NCI-H1436 (cell line): Measurements from ENCODE around the gene ABHD15.
A peak's percentile ranks its signal among the peaks of the same experiment; 100 is the strongest.

Source experiments
- DNase-seq: peaks from one replicate; lab custom pipeline; 2025; lab: John Stamatoyannopoulos, UW

The ABHD15 gene

DNA sequence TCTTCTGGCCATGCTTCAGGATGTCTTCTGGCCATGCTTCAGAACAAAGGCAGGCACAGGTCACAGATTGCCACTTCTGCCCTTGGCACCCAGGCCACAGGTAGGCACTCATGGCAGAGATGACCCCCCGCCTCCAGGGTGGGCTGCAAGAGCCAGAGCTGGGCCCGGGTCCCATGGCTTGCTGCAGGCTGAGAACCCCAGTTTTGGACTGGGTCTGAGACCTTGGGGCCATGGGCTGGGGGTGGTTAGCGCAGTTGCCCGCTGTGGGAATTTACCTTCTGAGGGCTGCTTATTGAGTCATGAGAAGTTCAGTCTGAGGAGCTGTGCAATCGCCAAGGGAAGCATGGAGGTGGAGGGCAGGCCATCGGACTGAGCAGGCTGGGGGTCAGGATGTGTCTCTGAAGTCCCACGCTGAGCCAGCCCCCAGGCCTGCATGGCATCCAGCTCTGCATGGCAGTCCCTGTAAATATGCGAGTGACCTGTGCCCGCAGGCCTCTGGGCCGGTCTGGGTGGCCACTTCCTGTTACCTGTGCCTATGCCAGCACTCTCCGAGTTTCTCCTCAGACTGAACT is 27.8 kb upstream of the ABHD15 start:
- no peak for DNase-seq

DNA sequence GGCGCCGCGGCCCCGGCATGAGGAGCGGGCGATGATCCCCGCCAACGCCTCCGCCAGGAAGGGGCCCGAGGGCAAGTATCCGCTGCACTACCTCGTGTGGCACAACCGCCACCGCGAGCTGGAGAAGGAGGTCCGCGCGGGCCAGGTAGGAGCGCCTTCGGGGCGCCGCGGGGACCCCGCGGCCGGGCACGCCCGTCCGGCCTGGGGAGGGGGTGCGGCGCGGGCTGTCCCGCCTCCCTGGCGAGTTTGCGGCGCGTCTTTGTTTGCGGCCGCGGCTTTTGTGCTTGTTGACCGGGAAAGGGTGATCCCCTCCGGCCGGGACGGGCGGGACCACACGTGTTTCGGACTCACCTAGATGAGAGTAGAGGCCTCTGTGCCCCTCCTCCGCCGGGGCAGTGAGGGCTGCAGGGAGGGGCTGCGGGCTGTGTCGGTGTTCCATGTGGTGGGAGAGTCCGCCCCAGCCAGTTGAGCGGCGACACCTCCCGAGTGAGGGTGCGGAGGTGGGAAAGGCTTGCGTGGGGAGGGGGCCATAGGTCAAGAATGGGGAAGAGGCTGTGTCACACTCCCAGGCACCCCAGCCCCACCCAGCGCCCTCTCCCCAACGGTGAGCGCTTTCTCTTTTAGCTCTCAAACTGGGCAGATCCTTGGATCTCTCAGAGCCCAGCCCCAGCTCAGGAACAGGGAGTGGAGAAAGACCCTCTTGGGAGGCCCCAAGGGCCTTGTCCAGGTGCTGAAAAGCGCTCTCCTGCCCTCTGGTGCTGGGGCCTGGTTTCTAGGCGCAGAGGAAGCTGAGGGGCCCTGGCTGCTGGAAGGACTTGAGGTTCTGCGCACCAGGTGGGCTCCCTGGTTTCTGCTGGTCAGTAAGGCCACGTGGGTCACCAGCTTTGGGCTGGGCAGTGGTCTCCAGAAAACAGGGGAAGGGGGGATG is 27.0 kb upstream of the ABHD15 start:
- DNase-seq, result peak; percentile 67

DNA sequence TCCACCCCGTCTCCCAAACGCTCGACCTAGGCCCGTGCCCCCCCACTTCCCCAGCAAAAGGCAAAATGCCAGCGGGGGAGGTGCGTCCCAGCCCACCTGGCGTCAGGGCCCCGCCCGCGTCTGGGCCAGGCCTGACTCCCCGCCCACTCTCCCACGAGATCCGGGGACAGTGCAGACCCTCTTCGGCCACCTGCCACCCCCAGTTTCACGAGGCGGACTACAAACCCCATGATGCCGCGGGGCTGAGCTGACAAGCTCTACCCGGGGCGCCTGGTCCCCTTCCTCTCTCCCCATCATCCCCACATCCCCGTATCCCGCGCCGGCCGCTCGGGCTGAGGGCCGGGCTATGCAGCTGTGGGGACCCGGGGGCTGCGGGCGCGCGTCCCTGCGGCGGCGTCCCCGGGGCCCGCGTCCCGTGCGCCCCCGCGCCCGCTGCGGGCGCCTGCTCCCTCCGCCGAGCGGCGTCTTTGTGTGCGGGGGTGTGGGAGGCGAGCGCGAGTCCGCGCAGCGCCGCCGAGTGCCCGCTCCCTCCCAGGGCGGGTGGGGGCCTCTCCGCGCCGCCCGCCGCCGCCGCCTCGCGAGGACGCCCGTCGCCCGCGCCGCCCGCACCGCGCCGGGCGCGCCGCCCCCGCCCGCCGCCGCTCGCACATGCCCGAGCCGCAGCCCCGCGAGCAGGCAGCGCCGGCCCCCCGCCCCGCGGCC is 26.2 kb upstream of the ABHD15 start, which contains the start of gene ANKRD13B:
Gene ANKRD13B (plus strand): TSS at position 283 of the 702 bp plus-strand sequence. CDS start 490 bp downstream, outside the sequence.
- peak; percentile 90 for DNase-seq

DNA sequence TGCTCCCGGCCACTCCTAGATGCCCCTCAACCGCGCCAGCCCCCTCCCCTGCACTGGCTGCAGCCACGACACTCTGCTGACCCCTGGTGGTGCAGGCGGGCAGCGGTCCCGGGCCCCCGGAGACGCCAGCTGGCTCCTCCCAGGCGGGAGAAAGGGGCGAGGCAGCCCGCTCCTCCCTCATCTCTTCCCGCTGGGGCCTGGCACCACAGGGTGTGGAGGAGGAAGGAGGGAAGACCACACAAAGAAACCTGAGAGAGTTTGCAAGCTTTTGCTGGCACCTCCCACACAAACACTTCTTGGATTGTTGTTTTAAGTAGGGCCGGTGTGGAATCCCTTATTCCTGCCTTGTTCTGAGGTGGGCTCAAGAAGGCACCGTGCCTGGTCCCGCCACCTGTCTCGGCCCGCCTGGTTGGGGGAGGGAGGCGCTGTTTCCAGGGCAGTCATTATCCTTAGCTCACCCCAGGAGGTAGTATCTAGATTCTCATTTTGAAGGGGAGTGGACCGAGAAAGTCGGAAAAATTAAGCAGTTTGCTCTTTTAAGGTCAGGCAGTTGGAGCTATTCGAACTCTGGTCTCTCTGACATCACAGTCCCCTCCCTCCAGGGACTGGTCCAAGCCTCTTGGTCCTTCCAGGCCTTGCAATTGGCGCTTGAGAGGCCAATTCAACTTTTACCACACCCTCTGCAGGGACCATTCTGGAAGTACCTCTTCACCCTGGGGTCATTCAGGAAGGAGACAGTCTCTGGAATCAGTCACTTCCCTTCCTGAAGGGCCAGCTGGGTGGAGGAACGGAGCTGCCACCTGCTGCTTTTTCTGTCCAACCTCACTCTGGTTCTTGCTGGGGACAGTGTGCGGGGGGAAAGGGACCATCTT is 25.1 kb upstream of the ABHD15 start:
- peak; percentile 95 for DNase-seq

DNA sequence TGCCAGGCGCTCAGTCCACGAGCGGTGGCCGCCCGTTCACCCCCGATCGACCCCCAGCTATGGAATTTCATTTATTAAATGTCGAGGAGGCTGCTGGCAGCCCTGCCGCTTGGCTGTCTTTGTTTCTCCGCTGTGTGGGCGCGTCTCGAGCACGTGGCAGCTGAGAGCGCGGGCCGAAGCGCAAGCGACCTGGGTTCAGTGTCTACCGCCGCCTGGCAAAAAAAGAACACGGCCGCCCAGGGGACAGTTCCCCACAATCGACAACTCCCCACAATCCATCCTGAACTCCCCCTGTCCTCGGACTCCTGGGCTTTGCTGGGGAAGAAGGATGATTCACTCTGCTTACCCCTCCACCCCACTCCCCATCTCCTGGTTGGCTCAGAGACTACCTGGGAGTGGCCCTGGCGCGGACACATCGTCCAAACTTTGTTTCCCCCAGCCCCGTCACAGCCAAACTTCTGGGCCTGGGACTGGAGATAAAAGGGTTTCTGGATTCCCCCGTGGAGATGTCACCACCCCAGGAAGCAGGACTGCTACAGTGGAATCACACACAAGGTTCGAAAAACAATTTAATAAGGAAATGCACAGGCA is 24.4 kb upstream of the ABHD15 start:
- peak; percentile 68 for DNase-seq

DNA sequence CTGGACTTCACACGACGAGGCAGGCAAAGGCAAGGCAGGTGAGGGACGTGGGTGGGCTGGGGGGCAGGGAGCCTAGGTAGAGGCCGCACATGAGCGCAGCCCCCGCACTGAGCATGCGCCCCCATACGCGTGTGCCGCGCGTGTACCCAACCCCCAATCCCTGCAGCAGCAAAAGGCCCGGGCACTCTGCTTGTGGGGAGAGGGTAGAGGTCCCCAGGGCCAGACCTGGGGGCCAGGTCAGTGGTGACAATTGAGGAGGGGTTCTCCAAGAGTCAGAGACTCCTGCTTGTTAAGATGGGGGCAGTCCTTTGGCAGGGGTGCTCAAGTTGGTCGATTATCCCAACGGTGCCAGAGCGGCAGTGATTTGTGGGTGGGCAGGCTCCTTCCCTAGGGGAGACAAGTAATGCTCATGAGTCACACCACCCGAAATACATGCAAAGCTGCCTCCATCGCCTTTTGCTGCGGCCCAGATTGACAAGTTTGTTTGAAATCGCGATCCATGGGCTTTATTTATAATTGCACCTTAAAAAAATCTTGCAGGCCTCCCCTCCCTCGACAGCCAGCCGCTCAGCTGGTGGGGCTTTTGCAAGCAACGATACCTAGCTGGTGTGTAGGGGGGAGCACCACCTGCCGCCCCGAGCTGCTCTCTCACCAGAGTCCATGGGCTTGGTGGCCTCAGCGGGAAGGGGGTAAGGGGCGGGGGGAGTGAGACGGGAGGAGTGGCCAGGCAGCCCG is 23.7 kb upstream of the ABHD15 start:
- DNase-seq, result peak; percentile 74

DNA sequence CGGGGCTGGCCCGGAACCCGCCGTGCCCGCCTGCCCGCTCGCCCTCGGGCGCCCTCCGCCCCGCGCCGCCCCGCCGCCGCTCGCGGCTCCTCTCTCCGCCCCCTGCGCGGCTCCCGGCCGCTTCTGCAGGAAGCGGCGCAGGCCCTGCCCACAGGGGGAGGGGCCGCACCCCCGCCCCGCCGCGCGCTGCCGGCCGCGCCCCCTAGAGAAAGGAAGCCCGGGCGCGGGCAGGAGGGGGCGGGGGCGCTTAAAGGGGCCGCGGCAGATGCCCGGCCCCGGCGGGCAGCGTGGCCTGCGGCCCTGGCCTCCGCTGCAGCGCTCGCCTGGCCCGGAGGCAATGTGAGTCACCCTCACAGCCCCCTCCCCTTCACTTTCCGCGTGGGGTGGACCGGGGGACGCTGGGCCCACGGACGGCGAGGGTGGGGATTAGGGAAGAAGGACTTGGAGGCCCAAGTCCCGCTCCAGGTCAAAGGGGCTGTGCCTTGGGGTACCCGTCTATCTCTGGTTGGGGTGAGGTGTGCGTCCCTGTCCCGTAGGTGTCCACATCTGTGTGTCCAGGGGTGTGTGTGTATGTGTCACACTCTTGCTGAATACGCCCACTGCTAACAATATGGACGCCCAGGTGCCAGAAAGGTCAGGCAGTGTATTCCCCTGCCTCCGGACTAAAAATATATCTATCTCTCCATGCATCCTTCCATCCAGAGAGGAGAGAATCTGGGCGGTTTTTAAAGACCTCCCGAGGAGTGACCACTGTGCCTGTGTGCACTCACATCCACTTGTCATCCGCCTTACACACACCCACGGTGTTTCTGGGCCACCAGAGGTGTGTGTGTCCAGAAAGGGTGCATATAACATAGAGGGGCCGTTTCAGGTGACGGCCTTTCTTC is 22.9 kb upstream of the ABHD15 start, which contains the start of gene GIT1:
Gene GIT1 (minus strand): TSS at position 125 of the 887 bp plus-strand sequence. CDS start 270 bp downstream, outside the sequence.
- DNase-seq, result peak; percentile 91

DNA sequence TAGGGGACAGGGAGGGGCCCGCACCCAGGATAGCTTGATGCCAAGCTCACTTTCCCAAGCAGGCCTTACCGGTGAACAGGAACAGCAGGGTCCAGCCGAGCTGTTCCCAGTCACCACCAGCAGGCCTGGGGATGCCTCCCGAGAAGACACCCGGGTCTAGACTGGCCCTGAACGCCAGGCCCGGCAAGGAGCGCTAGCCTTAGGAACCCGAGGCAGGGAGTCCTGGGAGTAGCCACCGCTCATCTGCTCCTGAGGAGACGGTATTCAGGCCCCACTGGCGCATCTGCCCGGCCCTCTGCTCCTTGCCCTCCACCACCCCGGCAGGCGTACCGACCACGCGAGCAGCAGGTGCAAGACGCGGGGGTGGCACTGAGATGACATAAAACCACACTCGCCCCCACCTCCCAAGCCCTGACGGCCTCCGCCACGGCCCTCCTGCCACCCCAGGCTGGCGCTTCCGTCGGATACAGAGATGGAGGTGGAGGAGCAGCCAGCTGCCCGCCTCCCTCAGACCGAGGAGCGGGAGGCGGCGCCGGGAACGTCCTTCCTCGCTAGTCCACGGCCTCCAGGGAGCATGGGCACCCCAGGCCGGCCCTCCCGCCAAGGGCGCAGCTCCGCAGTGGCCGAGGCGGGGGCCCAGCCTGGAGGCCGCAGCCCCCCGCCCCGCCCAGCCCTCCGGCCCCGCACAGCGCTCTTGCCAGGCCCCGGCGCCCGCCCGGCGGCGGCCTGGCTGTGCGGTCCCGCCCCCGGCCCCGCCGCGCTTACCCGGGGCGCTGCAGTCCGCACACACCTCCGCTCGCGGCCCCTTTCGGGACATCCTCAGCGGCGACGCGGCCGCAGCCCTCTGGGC is 21.9 kb upstream of the ABHD15 start:
- DNase-seq, result no peak

DNA sequence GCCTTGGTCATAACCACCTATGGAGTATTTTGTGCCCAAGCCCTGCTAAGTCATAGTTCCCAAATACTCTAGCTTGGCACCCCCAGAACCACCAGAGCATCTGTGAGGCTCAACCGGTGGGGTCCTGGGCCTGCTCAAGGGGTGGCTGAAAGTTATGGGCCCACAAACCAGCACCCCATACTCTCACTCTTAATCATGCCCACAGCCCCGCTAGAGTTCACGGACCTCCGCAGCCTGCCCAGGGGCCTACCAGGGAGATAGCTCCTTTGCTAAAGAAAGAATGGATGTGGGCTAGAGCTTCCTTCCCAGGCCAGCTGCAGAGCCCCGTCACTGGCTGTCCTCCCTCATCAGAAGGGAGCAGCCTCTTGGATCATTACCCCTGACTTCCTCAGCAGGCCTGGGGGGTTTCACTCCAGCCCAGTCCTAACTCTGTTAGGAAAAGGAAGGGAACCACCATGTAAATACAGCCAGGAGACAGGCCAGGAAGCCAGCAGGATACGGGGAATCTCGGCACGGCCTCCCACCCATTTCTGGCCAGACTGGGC is 21.3 kb upstream of the ABHD15 start:
- no peak for DNase-seq

DNA sequence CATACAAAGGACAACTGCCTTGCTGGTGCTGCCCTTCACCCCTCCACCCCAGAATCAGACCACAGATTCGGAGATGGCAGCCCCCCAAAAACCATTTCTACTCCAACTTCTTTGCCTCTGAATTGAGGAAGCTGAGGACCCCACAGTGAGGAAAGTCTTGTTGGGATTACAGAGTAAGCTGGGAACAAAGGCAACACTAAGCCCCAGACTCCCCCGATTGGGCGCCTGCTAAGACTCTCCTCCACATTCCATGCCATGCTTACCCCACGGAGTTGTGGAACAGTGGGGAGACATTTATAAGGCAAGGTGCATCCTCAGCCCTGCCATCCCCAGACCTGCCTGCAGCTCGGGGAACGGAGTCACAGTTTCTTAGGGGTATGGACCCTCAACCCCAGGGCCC is 20.8 kb upstream of the ABHD15 start:
- DNase-seq, result no peak

DNA sequence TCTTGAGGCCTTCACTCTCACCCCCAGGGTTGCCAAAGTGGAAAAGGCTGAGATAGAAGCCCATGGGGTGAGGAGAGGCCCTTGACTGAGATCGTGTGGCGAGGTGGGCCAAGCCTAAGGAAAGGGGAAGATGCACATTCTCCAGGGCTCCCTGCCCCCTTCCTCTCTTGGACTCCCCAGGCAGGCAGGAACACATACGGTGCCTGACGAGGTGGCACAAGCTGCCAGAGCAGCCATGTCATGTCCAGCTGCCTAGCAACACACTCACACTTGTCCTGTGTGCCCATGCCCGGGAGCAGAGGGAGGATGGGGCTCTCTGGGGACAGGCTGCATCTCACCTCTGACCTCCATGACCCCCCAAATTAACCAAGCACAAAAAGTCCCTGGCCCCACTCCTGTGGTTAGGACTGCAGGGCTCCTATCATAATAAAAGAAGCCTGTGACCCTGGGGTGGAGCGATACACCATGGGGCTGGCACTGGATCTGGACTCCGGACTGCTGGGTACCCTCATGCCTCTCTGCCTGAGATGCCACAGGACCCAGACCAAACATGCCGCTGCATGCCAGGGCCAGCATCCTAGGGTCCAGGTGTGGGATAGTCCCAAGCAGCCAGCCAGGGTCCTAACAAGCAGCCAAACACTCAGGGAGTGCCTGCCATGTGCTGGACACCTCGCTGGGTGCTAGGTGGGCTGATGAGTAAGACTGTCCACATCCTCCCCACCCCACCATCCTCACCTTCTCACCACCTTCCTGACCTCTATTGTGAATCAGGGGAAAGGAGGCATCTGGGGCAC is 20.0 kb upstream of the ABHD15 start:
- DNase-seq, result no peak

DNA sequence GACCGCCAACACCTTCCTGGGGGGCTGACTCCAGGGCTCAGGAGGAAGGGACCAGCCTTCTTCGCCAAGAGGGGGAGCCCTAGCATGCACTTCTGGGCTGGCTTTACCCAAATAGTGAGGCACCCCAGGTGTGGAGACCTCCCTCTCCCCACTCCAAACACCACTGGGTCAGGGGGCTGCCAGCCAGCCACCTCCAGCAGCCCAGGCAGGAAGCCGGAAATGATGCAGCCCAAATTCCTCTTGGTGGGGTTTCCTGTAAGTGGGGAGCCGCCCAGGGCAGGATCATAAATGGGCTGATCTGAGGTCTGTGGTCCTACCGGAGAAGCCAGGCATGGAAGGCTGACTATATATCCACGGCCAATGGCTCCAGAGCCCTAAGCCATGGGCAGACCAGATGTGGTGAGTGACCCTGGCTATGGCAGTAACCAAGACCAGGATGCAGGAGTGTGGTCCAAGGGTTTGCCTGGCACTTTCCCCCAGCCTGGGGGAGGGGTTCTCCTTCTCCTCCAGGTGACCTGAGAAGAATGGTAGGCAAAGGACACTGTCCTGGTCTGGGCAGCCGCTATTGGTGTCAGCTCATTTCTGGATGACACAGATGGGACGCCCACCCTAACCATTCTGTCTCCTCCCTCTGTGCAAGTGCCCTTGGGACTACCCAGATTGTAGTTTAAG is 18.4 kb upstream of the ABHD15 start:
- DNase-seq, result no peak

DNA sequence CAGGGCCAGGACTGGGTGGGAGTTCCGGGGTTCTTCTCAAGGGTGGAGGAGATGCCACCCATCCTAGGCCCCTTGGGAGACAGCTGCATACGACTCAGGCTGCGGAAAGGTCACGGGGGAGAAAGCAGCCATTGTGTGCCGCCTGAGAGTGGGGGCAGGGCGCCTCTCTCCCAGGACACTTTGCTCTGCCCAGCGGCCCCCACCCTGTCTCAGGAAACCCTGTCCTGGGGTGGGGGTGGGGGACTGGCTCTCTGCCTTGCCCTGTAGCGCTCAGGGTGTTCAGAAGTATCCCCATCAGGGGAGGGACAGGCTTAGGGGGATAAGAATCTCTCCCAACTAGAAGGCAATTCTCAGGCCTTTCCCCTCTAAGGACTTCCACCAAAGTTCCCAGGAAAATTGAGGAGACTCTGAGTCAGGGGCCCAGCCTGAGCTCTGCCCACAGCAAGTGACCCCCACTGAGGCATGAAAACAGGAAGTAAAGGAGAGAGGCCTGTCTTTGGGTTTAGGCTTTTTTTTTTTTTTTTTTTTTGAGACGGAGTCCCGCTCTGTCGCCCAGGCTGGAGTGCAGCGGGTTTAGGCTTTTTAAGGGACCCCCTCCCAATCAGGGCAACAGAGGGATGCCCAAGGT is 17.7 kb upstream of the ABHD15 start:
- DNase-seq, result no peak

DNA sequence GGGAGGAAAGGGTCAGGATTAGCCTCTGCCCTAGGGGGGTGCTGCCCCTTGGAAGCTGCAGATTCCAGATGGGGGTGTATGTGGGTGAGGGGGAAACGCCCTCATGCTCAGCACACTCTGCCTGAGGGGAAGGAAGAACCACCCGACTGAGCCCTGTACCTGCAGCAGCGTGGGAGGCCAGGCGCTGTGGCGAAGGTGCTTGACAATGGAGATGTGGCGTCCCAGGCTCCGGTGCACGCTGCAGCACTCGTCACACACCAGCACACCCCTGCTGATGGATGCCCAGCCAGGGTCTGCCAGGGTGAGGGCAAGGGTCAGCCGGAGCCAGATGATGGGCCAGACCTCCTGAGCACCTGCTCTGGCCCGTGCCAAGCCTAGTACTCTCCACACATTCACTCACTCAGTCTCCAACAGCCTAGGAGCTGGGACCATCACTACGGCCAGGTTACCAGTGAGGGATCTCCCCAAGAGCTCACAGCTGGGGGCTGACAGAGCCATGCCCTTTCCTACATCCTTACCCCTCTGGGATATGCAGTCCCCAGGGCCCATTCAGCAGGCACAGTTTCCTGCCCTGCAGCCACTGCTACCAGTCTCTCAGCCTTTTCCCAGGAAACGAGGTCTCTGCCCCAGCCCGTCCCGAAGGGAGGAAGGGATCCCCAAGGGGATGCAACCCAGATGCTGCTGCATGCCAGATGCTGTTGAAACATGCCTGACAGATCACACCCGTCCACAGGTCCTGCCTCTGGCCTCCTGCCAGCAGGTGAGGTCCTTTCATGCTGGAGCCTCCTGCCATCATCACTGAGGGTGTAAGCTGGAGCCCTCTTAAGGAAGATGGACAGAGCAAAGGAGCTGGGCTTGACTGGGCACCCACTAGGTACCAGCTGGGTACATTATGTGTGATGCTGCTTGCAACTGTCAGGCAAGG is 16.7 kb upstream of the ABHD15 start:
- no peak for DNase-seq

DNA sequence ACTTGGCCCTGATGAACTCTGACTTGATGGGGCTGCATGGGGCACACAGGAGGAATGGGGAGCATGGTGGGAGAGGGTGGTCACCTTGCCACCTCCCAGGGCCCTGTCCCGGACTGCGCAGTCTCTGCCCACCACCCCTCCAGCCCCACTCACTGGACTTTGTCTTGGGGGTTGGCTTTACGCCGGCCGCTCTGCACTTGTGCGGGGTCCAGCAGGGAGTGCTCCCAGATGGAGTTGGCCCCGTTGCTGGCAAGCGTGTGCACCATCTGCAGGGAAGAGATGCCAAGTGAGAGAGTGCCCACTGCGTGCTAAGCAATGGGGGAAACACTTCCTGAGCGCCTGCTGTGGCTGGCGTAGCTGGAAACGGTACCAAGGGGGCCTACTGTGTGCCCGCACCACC is 15.9 kb upstream of the ABHD15 start:
- DNase-seq, result no peak
